Mesodermal cell (in vitro differentiated cells): ENCODE measurements around the gene ABCG4.
A peak's percentile ranks its signal among the peaks of the same experiment; 100 is the strongest.
"Not testable (repeated sequence)": the region's sequence is repeated elsewhere in the genome, so short reads cannot be mapped to it uniquely, and the experiment has no call there.

Experiments
- H3K27ac ChIP-seq: 2 replicates; pipeline ENCODE4 v1.7.0; 2013; ENCODE audit warnings: mild to moderate bottlenecking, low read depth, low read length, moderate library complexity; ENCODE audit not compliant: severe bottlenecking
- H3K36me3 ChIP-seq: 2 replicates; pipeline ENCODE4 v1.7.1; 2013; ENCODE audit warnings: mild to moderate bottlenecking, low read length, moderate library complexity; ENCODE audit not compliant: control insufficient read depth, insufficient read depth
- H3K4me1 ChIP-seq: one replicate; pipeline ENCODE4 v1.7.1; 2013; ENCODE audit warnings: mild to moderate bottlenecking, low read length; ENCODE audit not compliant: insufficient read depth, control insufficient read depth, poor library complexity, severe bottlenecking
- H3K4me3 ChIP-seq: 2 replicates; pipeline ENCODE4 v1.7.0; 2013; ENCODE audit warnings: low read length, control low read depth, mild to moderate bottlenecking; ENCODE audit not compliant: insufficient read depth, poor library complexity, severe bottlenecking; ENCODE audit errors: extremely low read depth
- H3K9me3 ChIP-seq: 2 replicates; pipeline ENCODE4 v1.7.1; 2013; ENCODE audit warnings: mild to moderate bottlenecking, low read length, moderate library complexity; ENCODE audit not compliant: control insufficient read depth
- WGBS, 2 experiments: methylation state at CpG; one replicate each; pipeline ENCODE4 v1.1.5; 2013; ENCODE audit warnings: missing lambda C conversion rate in 2 of 2; ENCODE audit not compliant: insufficient coverage in 2 of 2; 5-methylcytosine and 5-hydroxymethylcytosine counted together

Gene ABCG4

GRCh38 chr11:119134389-119134978, 14.4 kb upstream of the ABCG4 start:
- Histone ChIP-seq H3K4me1 (peaks cover 4% of the 10 kb centered on the region), H3K36me3 (peaks cover 45% of the 10 kb centered on the region), H3K27ac (no peak overlapping the region), H3K9me3 (no peaks in the 10 kb centered on the region), H3K4me3 (no peak overlapping the region)
- 87 to 92% methylated on average over 2 to 3 of the region's 4 CpGs for whole genome bisulfite sequencing, 2 experiments

- H3K4me1 ChIP-seq, H3K27ac ChIP-seq, H3K9me3 ChIP-seq, H3K36me3 ChIP-seq, H3K4me3 ChIP-seq: not testable (repeated sequence)
- 82 to 98% methylated on average over 2 to 8 of the region's 10 CpGs for WGBS, 2 experiments
Observed at GRCh38 chr11:119139276-119139675, 9.6 kb upstream of the ABCG4 start.

- no peaks in the 10 kb centered on the region for H3K9me3 ChIP-seq
- no peak overlapping the region for H3K4me3 ChIP-seq
- 33% methylated on average over 3 of the region's 7 CpGs for WGBS, 2 experiments
- H3K36me3 ChIP-seq = no peaks in the 10 kb centered on the region
- H3K27ac ChIP-seq = no peak overlapping the region
- no peaks in the 10 kb centered on the region for H3K4me1 ChIP-seq
Observed at GRCh38 chr11:119144825-119145486, 3.9 kb upstream of the ABCG4 start.

- no peaks in the 10 kb centered on the region for H3K36me3 ChIP-seq
- no peaks in the 10 kb centered on the region for H3K9me3 ChIP-seq
- no peak overlapping the region for H3K4me3 ChIP-seq
- WGBS, 2 experiments = 54 to 63% methylated on average over 3 of the region's 3 CpGs
- H3K27ac ChIP-seq = no peak overlapping the region
- no peaks in the 10 kb centered on the region for H3K4me1 ChIP-seq
Observed at GRCh38 chr11:119145551-119145950, 3.3 kb upstream of the ABCG4 start.

GRCh38 chr11:119147604-119148333, 1.1 kb upstream of the ABCG4 start:
- H3K36me3 ChIP-seq = no peaks in the 10 kb centered on the region
- no peaks in the 10 kb centered on the region for H3K4me1 ChIP-seq
- H3K9me3 ChIP-seq = no peaks in the 10 kb centered on the region
- H3K27ac ChIP-seq = no peak overlapping the region
- no peak overlapping the region for H3K4me3 ChIP-seq
- 26 to 40% methylated on average over 2 to 3 of the region's 6 CpGs for WGBS, 2 experiments

- Histone ChIP-seq H3K9me3 (no peaks in the 10 kb centered on the region), H3K27ac (no peak overlapping the region), H3K4me3 (peak overlapping the region; percentile 49), H3K36me3 (no peaks in the 10 kb centered on the region), H3K4me1 (no peaks in the 10 kb centered on the region)
- WGBS, 2 experiments = 0% methylated on average over 2 to 12 of the region's 16 CpGs
Observed at GRCh38 chr11:119148720-119149017, 183 bp upstream of the ABCG4 start.

- Histone ChIP-seq H3K36me3 (no peaks in the 10 kb centered on the region), H3K27ac (no peak overlapping the region), H3K4me3 (peak overlapping the region; percentile 49), H3K9me3 (no peaks in the 10 kb centered on the region), H3K4me1 (no peaks in the 10 kb centered on the region)
- 5 to 7% methylated on average over 23 to 24 of the region's 33 CpGs for WGBS, 2 experiments
Observed at GRCh38 chr11:119149786-119150275, 979 bp downstream of the ABCG4 start.

- H3K27ac ChIP-seq = no peak overlapping the region
- H3K4me3 ChIP-seq = no peak overlapping the region
- no peaks in the 10 kb centered on the region for H3K9me3 ChIP-seq
- WGBS, 2 experiments = 85 to 86% methylated on average over 5 to 8 of the region's 9 CpGs
- H3K36me3 ChIP-seq = no peaks in the 10 kb centered on the region
- H3K4me1 ChIP-seq = no peaks in the 10 kb centered on the region
Observed at GRCh38 chr11:119152043-119152442, 3.2 kb downstream of the ABCG4 start.

GRCh38 chr11:119152604-119153003, 3.8 kb downstream of the ABCG4 start:
- Histone ChIP-seq H3K4me1 (no peaks in the 10 kb centered on the region), H3K36me3 (no peaks in the 10 kb centered on the region), H3K9me3 (no peaks in the 10 kb centered on the region), H3K27ac (no peak overlapping the region), H3K4me3 (no peak overlapping the region)
- WGBS, 2 experiments = 70 to 96% methylated on average over 2 to 4 of the region's 4 CpGs

GRCh38 chr11:119153049-119153818, 4.4 kb downstream of the ABCG4 start:
- 79 to 93% methylated on average over 5 of the region's 9 CpGs for WGBS, 2 experiments
- Histone ChIP-seq H3K4me3 (no peak overlapping the region), H3K9me3 (no peaks in the 10 kb centered on the region), H3K27ac (no peak overlapping the region), H3K36me3 (no peaks in the 10 kb centered on the region), H3K4me1 (no peaks in the 10 kb centered on the region)
